Activated B cell treated with CpG ODN at 0.5 μM for 24 hours (primary cell): ENCODE measurements around the gene ADGRA1. TPM values are rescaled to one million over a fixed set of nuclear protein-coding genes. Genes with fewer than 3 reads are reported as not detected.

Experiments
- ATAC-seq: fragments of 200-7000 bp; cut with Tn5 transposase; one replicate; pipeline ENCODE4 v1.10.0; 2021; ENCODE audit warnings: low read depth, mild to moderate bottlenecking, moderate library complexity
- CTCF ChIA-PET: fragments of 350-600 bp; sonication (Branson Sonifier 250); formaldehyde crosslinking; loops from one replicate; lab custom pipeline; 2021; ENCODE audit warnings: antibody characterized with exemption; lab: Charles Lee
- POLR2A ChIA-PET: fragments of 350-600 bp; sonication (Branson Sonifier 250); formaldehyde crosslinking; loops from one replicate; lab custom pipeline; 2021; ENCODE audit warnings: antibody characterized with exemption; lab: Charles Lee
- DNase-seq: peaks from one replicate; pipeline ENCODE4 v3.0.0; 2022
- H3K27ac Mint-ChIP-seq: one replicate; pipeline ENCODE4 v1.8.0; 2020; ENCODE audit warnings: mixed read lengths
- H3K27me3 Mint-ChIP-seq: one replicate; pipeline ENCODE4 v1.8.0; 2021; ENCODE audit warnings: mixed read lengths
- H3K36me3 Mint-ChIP-seq: one replicate; pipeline ENCODE4 v1.8.0; 2021; ENCODE audit warnings: low read depth, mixed read lengths
- H3K4me1 Mint-ChIP-seq: one replicate; pipeline ENCODE4 v1.8.0; 2021; ENCODE audit warnings: mixed read lengths
- H3K4me3 Mint-ChIP-seq: one replicate; pipeline ENCODE4 v1.8.0; 2020; ENCODE audit warnings: mild to moderate bottlenecking, mixed read lengths
- H3K9me3 Mint-ChIP-seq: one replicate; pipeline ENCODE4 v1.8.0; 2020; ENCODE audit warnings: mixed read lengths
- intact Hi-C: fragments of 100-400 bp; cut with micrococcal nuclease; formaldehyde crosslinking; loops from one replicate; pipeline ENCODE4 v1.15.1; 2024
- total RNA-seq: library from RNA; stranded (reverse); gene quantifications from 2 replicates; pipeline ENCODE4 v1.2.3, GENCODE V29; 2022
- TF ChIP-seq, protein P1 (sequence below): fragments of 200-600 bp; IDR thresholded peaks from one replicate; pipeline ENCODE4 v1.8.0; 2022; ENCODE audit warnings: antibody characterized with exemption, mild to moderate bottlenecking

ADGRA1 gene
- total RNA-seq, 1 donor from 2014 or later, result not detected

DNA sequence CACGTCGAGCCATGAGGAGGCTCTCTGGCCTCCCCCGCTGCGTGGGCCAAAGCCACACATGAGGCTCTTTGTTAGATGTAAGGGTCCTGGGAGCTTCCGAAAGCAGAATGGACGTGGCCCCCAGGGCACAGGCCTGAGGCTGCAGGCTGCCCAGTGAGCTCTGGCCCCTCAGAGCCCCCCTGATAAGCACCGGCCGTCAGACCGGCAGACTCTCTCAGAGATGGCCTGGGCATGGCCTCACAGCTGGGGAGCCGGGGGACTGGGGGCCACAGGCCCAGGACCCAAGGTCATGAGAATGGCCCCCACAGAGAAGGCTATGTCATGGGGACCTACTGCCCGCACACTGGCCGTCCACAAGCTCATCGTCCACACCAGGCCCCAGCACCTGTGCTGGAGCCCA lies 31.7 kb upstream of the ADGRA1 start:
- no peaks in the 10 kb centered on the region for H3K4me1 Mint-ChIP-seq
- ChIA-PET POLR2A (no interaction called here), CTCF (no interaction called here)
- H3K4me3 Mint-ChIP-seq, result no peak overlapping the region
- H3K27me3 Mint-ChIP-seq, result no peaks in the 10 kb centered on the region
- TF ChIP-seq, protein P1, sequence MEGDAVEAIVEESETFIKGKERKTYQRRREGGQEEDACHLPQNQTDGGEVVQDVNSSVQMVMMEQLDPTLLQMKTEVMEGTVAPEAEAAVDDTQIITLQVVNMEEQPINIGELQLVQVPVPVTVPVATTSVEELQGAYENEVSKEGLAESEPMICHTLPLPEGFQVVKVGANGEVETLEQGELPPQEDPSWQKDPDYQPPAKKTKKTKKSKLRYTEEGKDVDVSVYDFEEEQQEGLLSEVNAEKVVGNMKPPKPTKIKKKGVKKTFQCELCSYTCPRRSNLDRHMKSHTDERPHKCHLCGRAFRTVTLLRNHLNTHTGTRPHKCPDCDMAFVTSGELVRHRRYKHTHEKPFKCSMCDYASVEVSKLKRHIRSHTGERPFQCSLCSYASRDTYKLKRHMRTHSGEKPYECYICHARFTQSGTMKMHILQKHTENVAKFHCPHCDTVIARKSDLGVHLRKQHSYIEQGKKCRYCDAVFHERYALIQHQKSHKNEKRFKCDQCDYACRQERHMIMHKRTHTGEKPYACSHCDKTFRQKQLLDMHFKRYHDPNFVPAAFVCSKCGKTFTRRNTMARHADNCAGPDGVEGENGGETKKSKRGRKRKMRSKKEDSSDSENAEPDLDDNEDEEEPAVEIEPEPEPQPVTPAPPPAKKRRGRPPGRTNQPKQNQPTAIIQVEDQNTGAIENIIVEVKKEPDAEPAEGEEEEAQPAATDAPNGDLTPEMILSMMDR, result no peak
- no peaks in the 10 kb centered on the region for H3K9me3 Mint-ChIP-seq
- no peaks in the 10 kb centered on the region for H3K36me3 Mint-ChIP-seq
- H3K27ac Mint-ChIP-seq, result no peak overlapping the region
- no peak for DNase-seq
- intact Hi-C loops, result no loop called here
- ATAC-seq, result no peak

DNA sequence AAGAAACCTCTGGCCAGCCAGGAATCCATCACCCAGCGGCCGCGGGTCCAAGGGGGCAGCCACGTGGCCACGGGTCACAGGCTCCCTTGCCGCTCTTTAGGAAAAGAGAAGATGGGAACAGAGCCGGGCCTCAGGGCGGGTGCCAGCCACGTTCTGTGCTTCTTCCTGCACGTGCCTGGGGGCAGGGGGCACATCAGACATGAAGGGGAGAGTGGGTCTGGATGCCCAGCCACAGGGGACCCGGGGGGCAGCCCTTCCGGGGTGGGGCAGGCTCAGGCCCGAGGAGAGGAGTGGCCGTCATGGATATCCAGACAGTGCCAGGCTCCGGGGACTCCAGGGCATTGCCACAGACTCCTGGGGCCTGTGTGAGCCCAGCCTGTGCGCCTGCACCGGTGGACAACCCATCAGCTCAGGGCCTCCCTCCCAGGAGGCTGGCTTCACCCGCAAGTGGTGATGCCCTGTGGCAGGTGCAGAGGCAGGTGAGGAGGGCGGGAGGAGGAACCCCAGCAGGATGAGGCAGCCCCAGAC lies 31.0 kb upstream of the ADGRA1 start:
- H3K36me3 Mint-ChIP-seq, result no peaks in the 10 kb centered on the region
- H3K27ac Mint-ChIP-seq, result no peak overlapping the region
- POLR2A ChIA-PET, result no interaction called here
- H3K9me3 Mint-ChIP-seq, result no peaks in the 10 kb centered on the region
- TF ChIP-seq, protein P1, result no peak
- H3K27me3 Mint-ChIP-seq, result no peaks in the 10 kb centered on the region
- no peaks in the 10 kb centered on the region for H3K4me1 Mint-ChIP-seq
- intact Hi-C loops, result no loop called here
- DNase-seq (no peak), ATAC-seq (no peak)
- H3K4me3 Mint-ChIP-seq, result no peak overlapping the region
- CTCF ChIA-PET, result no interaction called here

DNA sequence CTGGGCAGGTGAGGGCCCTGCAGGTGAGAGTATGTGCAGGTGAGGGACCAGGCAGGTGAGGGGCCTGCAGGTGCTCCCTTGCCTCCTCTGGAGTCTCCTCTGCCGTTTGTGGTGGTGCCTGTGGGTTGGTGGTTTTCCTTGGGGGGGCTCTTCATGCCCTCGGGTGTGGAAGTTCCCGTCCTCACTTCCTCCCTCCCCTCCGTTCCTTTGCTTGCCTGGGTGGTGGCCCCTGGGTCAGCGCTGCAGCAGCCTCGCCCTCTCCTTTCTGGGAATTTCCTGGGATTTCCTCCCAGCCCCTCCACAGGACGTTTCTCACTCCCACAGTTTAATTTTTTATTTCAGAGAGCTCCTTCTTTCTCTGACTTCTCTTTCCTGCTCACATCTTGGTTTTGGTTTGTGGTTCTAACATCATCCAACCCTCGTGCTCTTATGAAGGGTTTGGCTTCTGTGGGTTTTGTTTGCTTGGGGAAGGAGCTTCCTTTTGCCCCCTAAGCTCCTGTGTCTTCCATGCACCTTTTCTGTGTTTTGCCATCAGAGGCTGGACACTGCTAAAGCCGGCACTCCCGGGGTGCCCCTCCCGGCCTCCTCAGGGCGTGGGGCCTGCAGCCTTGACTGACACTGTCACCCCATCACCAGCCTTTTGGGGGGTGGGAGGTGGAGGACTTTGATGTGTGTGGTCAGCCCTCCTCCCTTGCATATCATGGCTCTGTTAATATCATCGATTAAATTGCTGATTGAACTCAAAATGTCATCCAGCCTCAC lies 29.2 kb upstream of the ADGRA1 start:
- Mint-ChIP-seq H3K9me3 (no peaks in the 10 kb centered on the region), H3K36me3 (no peaks in the 10 kb centered on the region), H3K4me3 (no peak overlapping the region), H3K4me1 (no peaks in the 10 kb centered on the region), H3K27ac (no peak overlapping the region), H3K27me3 (no peaks in the 10 kb centered on the region)
- no peak for ATAC-seq
- no peak for DNase-seq
- intact Hi-C loops, result no loop called here
- POLR2A ChIA-PET, result no interaction called here
- CTCF ChIA-PET, result no interaction called here
- TF ChIP-seq, protein P1, result no peak

DNA sequence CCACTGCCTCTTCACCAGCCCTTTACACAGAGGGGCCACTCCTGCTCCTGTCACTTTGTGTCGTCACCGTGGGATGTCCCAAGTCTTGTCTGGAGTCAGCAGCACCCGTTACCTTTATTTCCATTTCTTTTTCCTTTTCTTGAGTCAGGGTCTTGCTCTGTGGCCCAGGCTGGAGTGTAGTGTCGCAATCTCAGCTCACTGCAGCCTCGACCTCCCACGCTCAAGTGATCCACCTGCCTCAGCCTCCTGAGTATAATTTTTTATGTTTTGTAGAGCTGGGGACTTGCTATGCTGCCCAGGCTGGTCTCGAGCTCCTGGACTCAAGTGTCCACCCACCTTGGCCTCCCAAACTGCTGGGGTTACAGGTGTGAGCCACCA lies 28.6 kb upstream of the ADGRA1 start:
- TF ChIP-seq, protein P1, result no peak
- DNase-seq, result no peak
- no peak for ATAC-seq
- no peak overlapping the region for H3K4me3 Mint-ChIP-seq
- ChIA-PET CTCF (no interaction called here), POLR2A (no interaction called here)
- intact Hi-C loops, result no loop called here
- H3K27me3 Mint-ChIP-seq, result no peaks in the 10 kb centered on the region
- no peak overlapping the region for H3K27ac Mint-ChIP-seq
- no peaks in the 10 kb centered on the region for H3K36me3 Mint-ChIP-seq
- no peaks in the 10 kb centered on the region for H3K4me1 Mint-ChIP-seq
- H3K9me3 Mint-ChIP-seq, result no peaks in the 10 kb centered on the region

DNA sequence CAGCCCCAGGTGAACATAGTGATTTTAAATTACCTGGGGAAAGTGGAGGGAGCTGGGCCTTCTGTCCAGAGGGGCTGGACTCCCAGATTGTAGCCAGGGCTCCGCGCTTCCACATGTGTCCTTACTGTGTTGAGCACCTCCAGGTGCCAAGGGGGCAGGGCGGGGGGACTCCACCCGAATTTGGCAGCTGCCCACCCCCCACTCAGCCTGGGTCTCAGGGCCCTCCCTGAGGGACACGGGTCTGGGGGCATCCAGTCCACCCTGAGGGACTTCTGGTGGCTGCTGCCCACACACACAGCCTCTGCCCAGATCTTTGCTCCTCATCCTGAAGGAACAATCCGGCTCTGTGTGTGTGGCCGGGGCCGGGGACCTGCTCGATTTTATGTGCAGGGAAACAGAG lies 28.2 kb upstream of the ADGRA1 start:
- intact Hi-C loops, result no loop called here
- Mint-ChIP-seq H3K27ac (no peak overlapping the region), H3K27me3 (no peaks in the 10 kb centered on the region), H3K4me1 (no peaks in the 10 kb centered on the region), H3K4me3 (no peak overlapping the region), H3K36me3 (no peaks in the 10 kb centered on the region), H3K9me3 (no peaks in the 10 kb centered on the region)
- CTCF ChIA-PET, result no interaction called here
- DNase-seq (no peak), ATAC-seq (no peak)
- POLR2A ChIA-PET, result no interaction called here
- TF ChIP-seq, protein P1, result no peak
